MM.1S (cell line): ENCODE results near the gene CMTR1.

Experiments used
- EZH2phosphoT487 ChIP-seq: fragments of 300-600 bp; sonication (generic); IDR thresholded peaks from 2 replicates; pipeline ENCODE4 v1.6.1; 2018; ENCODE audit warnings: antibody characterized with exemption, low read length
- TF ChIP-seq, protein P1 (sequence below): fragments of 300-600 bp; sonication (generic); IDR thresholded peaks from 2 replicates; pipeline ENCODE4 v1.5.1; 2016; ENCODE audit warnings: antibody characterized with exemption, low read length, mixed read lengths

- no peak for TF ChIP-seq EZH2phosphoT487
- TF ChIP-seq, protein P1, sequence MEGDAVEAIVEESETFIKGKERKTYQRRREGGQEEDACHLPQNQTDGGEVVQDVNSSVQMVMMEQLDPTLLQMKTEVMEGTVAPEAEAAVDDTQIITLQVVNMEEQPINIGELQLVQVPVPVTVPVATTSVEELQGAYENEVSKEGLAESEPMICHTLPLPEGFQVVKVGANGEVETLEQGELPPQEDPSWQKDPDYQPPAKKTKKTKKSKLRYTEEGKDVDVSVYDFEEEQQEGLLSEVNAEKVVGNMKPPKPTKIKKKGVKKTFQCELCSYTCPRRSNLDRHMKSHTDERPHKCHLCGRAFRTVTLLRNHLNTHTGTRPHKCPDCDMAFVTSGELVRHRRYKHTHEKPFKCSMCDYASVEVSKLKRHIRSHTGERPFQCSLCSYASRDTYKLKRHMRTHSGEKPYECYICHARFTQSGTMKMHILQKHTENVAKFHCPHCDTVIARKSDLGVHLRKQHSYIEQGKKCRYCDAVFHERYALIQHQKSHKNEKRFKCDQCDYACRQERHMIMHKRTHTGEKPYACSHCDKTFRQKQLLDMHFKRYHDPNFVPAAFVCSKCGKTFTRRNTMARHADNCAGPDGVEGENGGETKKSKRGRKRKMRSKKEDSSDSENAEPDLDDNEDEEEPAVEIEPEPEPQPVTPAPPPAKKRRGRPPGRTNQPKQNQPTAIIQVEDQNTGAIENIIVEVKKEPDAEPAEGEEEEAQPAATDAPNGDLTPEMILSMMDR, result no peak
These were observed 90.4 kb downstream of the CMTR1 start for GRCh38 chr6:37523412-37523811.
